Stomach (tissue), 4 donors: Measurements from ENCODE around the gene SAMD1.

Source experiments
- CTCF ChIP-seq, 7 experiments: fragments of 450-650 bp in 4 of 7; fragments of 200-600 bp in 3 of 7; sonication (generic) in 3 of 7; IDR thresholded peaks; one replicate each; pipeline ENCODE4 v1.5.1; 2016 to 2019; ENCODE audit warnings: antibody characterized with exemption in 7 of 7, control low read depth in 2 of 7, mild to moderate bottlenecking in 1 of 7
- EP300 ChIP-seq: sonication (generic); formaldehyde crosslinking; IDR thresholded peaks from one replicate; pipeline ENCODE4 v1.6.1; 2017; ENCODE audit warnings: antibody characterized with exemption

GRCh38 chr19:14135355-14135754 lies 44.8 kb upstream of the SAMD1 start:
- no peak for TF ChIP-seq CTCF (IDR thresholded peaks at IDR 0.05)
- TF ChIP-seq EP300, result no peak
